Activated naive CD4-positive, alpha-beta T cell treated with anti-CD3 and anti-CD28 coated beads, Interleukin-2, amount 50 U/mL, for 72 hours (primary cell): Measurements from ENCODE around the gene PRKAG1. TPM values are rescaled to one million over a fixed set of nuclear protein-coding genes. Genes with fewer than 3 reads are reported as not detected.

Experiments
- ATAC-seq, 2 donors: fragments of 150-1000 bp; cut with Tn5 transposase; 2 replicates each; pipeline ENCODE4 v1.10.0; 2021; ENCODE audit warnings: mild to moderate bottlenecking in 2 of 2, moderate library complexity in 2 of 2
- DNase-seq, 2 donors: peaks; one replicate each; pipeline ENCODE4 v3.0.0; 2021 to 2022; ENCODE audit warnings: low spot score in 2 of 2
- H3K27ac Mint-ChIP-seq, 2 donors: one replicate each; pipeline ENCODE4 v1.8.0; 2022; ENCODE audit warnings: mild to moderate bottlenecking in 2 of 2, mixed read lengths in 2 of 2
- H3K36me3 Mint-ChIP-seq, 2 donors: one replicate each; pipeline ENCODE4 v1.8.0; 2022; ENCODE audit warnings: mixed read lengths in 2 of 2
- H3K9me3 Mint-ChIP-seq, 2 donors: one replicate each; pipeline ENCODE4 v1.8.0; 2022; ENCODE audit warnings: mixed read lengths in 2 of 2
- total RNA-seq, 2 donors: library from RNA; stranded (reverse); gene quantifications; one replicate each; pipeline ENCODE4 v1.2.3, GENCODE V29; 2022

Gene PRKAG1
- total RNA-seq, 2 donors from 2014 or later: 52.5 to 58.7 TPM

DNA sequence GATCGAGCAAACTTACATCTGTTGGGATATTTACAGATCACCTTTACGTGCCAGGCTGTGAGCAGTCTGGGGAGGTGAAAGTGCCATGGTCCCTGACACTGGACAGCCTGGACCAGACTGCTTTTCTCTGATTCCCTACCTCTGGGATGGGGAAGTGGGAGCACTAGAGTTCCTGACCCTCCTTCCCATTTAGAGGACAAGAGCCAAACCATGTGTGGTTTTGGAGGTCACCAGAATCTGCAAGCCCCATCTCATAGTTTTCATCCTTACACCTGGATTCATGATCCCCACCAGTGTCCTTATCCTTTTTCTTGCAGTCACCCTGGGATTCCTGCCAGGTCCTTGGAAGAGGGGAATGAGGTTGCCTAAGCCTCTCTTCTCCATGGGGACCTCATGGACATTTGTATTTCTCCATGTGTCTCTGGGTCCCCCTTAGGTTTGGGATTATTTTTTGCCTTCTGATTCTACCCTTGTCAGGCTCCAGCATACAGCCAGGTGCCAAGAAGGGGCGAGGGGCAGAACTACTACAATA, 45.6 kb downstream of the PRKAG1 start:
- H3K9me3 Mint-ChIP-seq: no peaks in the 10 kb centered on the region
- no peak for DNase-seq
- ATAC-seq: no peak

DNA sequence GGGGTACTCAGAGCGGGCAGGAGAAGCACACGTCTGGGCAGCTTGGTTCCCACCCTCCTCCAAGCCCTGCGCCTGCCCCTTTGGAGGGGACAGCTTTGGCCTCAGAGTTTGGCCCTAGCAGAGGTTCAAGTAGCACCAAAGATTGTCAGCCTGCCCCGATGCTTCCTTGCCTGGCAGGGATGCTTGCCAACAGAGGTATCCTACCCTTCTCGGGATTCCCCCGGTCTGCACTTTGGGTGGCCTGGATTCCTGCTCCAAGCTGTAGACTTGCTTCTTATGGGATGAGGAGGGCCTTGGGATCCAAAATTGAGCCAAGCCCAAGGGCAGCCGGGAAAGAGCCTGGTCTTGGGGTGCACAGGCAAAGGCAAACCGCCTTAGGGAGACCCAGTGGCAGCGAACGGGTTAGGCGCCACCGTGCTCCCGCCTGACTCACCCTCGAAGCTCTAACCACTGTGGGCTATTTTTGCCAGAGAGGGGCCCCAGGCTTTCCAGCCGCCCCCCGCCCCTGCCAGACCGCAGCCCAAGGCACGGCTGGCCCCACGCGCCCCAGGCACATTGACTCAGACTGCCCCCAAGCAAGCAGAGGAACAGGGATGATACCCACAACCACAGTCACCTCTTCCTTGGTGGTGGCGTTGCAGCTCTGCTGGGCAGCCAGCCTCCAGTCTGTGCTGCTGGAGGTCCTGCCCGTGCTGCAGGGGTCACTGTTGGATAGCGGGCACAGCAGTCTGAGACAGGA, 46.2 kb downstream of the PRKAG1 start:
- Mint-ChIP-seq H3K9me3 (no peaks in the 10 kb centered on the region), H3K36me3 (no peaks in the 10 kb centered on the region), H3K27ac (no peak overlapping the region)
- DNase-seq (peak in 1 of 2 donors; percentile 73), ATAC-seq (peak; percentile 25 to 42)

More for the DNA sequence above, 45.6 kb downstream of the PRKAG1 start:
- Mint-ChIP-seq H3K27ac (no peak overlapping the region), H3K36me3 (no peaks in the 10 kb centered on the region)

DNA sequence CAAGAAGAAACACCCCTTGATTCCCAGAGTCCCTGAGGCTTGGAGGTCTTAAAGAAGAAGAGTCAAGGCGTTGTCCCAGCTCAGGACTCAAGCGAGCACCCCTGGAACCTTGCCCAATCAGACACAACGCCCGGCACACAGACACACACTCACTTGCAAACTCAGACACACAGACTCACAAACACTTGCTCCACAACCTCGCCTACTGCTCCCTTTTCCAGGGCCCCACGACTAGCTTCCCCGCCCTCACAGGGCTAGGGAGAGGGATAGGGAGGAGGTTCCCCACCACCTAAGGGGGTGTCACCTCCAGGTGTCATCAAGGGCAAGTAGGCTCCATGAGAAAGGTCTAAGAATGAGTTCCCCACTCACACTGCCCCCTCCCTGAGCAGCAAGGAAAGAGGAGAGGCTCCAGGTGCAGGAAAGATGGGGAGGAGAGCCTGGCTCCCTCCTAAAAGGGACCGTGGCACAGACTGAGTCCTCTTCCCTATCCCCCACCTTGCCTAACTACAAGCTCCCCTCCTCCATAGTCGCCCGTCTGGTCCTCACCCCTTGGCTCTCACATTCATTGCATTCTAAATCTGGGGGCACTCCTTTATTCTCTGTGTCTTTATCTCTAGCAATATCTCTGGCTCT, 47.8 kb downstream of the PRKAG1 start:
- DNase-seq (no peak), ATAC-seq (no peak)
- Mint-ChIP-seq H3K36me3 (no peaks in the 10 kb centered on the region), H3K9me3 (no peaks in the 10 kb centered on the region), H3K27ac (no peak overlapping the region)

DNA sequence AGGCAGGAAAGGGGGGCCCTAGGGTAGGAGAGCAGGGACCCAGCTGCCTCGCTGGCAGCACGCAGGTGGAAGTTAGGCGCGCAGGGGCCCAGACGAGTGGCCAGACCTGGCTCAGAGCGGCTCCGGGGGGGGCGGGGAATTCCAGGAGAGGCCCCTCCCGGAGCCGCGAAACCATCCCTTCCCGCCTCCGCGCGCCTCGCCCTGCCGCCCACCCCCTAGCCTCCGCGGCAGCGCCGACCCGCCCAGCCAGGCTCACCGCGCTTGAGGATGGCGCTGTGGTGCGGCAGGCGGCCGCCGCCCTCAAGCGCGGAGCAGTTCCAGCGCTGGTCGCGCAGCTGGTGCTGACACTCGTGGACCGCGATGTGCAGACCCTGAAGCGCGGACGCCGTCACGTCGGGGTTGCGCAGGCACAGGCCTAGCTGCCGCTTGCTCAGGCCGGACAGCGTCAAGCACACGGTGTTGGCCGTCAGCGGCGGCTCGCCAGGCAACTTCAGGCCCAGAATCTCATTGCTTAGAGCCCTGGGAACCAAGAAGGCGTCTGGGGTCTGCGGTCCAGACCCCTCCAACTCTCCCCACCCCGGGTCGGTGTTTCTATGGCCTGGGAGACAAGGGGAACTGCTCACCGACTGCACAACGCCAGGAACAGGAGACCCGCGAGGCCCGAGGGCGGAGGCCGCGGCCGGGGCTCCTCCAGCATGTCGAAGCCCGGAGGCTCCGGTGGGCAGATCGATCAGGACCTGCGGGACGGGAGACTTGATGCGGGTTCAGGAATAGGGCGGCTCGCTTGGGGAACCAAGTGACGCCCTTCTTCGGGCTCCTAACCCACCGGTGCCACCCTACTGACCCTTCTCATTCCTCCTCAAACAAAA, 48.5 kb downstream of the PRKAG1 start:
- Mint-ChIP-seq H3K27ac (no peak overlapping the region), H3K9me3 (no peaks in the 10 kb centered on the region), H3K36me3 (no peaks in the 10 kb centered on the region)
- ATAC-seq (peak; percentile 24 to 58), DNase-seq (no peak)

DNA sequence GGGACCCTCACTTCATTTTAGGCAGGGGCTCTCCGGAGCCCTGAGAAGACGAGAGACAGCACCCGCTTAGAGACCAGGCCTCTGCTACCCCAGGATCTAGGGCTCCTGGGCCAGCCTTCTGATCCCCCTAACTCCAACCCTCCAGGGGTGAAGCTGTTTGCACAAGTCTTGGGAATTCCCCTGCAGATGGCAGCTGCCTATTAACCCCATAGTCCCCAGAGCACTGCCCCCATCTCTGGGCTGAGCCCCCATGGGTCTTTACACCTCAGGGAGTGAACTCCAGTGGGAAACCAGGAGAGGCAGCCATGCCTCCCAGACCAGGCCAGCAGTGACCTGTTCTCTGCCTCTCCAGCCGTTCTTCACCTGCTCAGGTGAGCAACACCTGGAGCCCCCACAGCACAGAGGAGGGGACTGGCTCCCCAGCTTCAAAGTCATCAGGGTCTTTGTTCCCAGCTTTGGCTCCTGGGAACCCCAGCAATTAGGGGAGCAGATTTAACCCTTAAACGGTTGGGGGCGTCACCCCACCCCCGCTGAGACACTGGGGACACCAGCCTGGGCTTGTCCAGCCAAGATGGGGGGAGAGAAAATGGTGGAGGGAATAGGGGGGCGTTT, 49.3 kb downstream of the PRKAG1 start:
- ATAC-seq: no peak
- Mint-ChIP-seq H3K9me3 (no peaks in the 10 kb centered on the region), H3K27ac (no peak overlapping the region), H3K36me3 (no peaks in the 10 kb centered on the region)
- DNase-seq: no peak

DNA sequence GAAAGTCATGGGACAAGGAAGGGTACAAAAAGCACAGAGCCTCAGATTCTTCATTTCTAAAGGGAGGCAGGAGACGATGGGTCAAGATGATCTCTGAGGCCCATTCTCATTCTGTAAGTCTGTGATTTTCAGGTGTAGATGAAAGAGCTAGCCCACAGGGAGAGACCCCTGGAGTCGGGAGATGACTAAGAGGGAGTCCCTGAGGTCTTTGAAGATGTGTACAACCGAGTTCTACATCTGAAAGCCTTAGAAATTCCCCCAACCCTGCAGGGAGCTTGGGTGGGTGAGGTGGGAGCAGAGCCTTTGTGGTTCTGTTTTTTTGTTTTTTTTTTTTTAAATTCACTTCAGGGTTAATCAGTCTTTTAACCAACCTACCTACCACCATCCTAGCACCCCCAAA, 50.1 kb downstream of the PRKAG1 start:
- ATAC-seq (no peak), DNase-seq (no peak)
- Mint-ChIP-seq H3K9me3 (no peaks in the 10 kb centered on the region), H3K27ac (no peak overlapping the region), H3K36me3 (no peaks in the 10 kb centered on the region)

DNA sequence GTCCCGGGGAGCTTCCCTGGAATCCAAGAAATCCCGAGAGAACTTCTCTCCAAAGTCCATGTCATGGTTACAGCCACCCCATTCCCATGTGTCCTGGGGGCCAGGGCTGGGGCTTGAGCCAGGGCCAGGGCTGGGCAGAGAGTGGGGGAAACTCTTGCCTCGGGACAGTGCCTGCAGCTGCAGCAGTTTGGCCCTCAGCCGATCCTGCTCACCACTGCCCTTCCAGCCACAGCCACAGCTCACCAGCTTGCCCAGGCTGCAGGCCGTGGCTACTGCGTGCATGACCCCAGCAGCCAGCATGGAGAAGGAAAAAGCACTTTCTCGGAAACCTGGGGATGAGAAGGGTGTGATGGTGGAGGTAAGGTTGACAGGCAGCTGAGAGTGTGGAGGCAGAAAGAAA, 50.6 kb downstream of the PRKAG1 start:
- H3K36me3 Mint-ChIP-seq: no peaks in the 10 kb centered on the region
- H3K9me3 Mint-ChIP-seq: no peaks in the 10 kb centered on the region
- ATAC-seq (no peak), DNase-seq (no peak)
- H3K27ac Mint-ChIP-seq: no peak overlapping the region

DNA sequence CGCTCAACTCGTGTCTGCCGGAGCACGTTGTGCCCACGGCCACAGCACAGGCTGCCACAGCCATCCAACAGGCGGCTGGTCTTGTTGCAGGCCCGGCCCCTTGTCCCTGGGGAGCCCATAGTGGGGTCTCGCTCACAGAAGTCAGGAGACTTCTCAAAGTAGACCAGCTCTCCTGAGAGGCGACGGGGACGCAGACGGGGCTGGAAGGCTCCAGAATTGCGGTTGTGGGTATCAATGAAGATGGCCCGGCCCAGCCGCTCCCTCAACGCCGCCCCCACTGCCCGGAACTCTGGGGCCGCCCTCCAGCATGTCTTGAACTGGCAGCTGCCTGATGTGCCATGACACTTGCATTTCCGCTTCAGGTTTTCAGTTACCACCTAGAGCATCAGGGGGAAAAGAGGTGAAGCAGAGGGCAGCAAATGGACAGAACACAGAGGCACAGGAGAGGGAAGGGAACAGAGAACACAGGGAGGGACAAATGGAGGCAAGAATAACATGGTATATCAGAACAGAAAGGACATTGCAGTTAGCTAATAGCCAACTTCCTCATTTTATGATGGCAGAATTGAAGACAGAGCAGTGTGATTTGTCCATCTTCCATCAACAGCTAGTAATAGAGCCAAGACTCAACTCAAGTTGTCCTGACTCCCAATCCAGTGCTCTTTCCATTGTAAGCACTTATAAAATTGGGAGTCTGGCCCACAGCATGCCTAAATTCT, 52.2 kb downstream of the PRKAG1 start:
- Mint-ChIP-seq H3K9me3 (no peaks in the 10 kb centered on the region), H3K36me3 (no peaks in the 10 kb centered on the region), H3K27ac (no peak overlapping the region)
- DNase-seq: no peak
- no peak for ATAC-seq

DNA sequence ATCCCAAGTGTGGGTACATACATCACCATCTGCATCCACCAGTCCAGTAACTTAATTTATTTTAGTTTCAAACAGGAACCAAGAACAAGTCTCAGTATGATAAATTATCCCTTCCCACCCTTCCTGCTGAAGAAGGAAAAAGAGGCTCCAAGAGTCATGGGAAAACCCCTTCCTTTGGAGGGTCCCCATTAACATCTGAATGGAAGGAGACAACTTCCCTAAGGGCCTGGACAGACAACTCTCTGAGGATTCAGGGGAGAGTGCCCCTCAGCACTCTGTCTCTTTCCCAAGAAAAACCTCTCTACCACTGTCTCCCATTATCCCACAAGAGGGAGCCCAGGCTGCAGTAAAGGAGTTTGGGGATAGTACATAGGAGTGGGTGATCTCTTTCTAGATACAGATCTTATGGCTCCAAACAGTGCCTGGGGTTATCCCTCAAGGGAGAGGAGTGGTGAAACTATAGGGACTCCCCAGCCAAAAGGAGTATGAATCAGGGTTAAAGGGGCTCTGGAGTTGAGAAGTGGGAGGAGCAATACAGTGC, 53.2 kb downstream of the PRKAG1 start:
- Mint-ChIP-seq H3K27ac (no peak overlapping the region), H3K9me3 (no peaks in the 10 kb centered on the region), H3K36me3 (no peaks in the 10 kb centered on the region)
- DNase-seq (no peak), ATAC-seq (peak in 1 of 2 donors; percentile 72)

DNA sequence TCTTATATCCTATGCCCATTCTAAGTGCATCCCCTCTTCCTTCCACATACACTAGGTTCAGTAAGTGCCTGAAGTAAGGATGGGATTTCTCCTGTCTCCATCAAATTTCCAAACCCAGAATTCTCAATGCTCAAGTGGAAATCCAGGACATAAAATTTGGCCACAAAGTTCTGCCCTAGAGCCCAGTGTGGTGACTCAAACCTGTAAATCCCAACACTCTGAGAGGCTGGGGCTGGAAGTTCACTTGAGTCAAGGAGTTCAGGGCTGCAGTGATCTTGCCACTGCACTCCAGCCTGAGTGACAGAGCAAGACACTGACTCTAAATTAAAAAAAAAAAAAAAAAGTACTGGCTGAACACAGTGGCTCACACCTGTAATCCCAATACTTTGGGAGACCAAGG, 56.8 kb downstream of the PRKAG1 start:
- Mint-ChIP-seq H3K9me3 (no peaks in the 10 kb centered on the region), H3K36me3 (peaks cover 0 to 6% of the 10 kb centered on the region in 2 donors), H3K27ac (no peak overlapping the region)
- no peak for DNase-seq
- ATAC-seq: no peak

DNA sequence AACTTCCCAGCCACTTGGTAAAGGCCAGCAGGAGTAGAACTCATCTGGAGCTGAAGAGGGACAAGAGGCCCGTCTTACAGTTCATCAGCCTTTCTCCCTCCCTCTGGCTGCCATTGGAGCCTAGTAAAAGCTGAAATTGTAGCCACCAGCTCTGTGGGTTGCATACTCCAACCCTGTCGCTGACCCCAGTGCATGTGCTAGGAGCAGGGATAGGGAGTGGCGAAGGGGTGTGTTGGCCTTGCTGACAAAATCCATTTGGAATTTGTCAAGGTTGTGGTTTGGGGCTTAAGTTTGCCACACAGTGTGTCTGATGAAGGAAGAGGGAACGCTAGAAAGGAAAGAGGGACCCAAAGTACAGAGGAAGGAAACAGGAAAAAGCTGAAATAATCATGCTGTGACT, 57.2 kb downstream of the PRKAG1 start:
- no peak for ATAC-seq
- Mint-ChIP-seq H3K9me3 (no peaks in the 10 kb centered on the region), H3K36me3 (peaks cover 0 to 11% of the 10 kb centered on the region in 2 donors), H3K27ac (no peak overlapping the region)
- DNase-seq: no peak

DNA sequence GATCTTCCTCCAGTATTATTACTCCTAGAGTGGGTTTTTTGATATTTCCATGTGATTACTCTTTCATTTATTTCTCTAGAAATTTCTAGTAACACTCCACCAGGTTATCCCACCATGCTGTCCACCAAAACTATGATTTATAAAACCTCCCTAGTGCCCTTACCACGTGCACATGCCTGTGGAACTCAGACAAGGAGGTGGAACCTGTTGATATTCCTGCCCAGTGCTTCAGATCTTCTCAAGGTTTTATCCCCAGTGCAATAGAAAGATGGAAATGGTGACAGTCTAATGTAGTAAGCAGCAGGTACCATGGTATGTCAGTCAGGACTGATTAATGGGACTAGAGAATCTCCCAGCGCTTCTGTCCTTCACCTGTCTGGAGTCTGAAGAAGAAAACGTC, 57.7 kb downstream of the PRKAG1 start:
- ATAC-seq (no peak), DNase-seq (no peak)
- Mint-ChIP-seq H3K36me3 (peaks cover 5 to 16% of the 10 kb centered on the region in 2 donors), H3K9me3 (no peaks in the 10 kb centered on the region), H3K27ac (no peak overlapping the region)

DNA sequence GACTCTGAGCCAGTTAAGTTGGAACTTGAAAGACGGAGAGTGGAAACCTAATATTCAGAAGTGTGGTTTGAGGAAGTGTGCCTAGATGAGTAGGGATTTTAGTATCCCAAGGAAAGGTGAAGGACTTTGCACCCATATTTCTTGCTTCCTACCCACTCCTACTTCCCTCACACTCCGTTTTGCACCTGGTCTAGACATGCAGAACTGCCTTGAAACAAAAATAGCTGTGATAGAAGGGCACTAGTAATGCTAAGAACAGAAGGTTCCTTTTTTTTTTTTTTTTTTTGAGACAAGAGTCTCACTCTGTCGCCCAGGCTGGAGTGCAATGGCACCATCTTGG, 60.6 kb downstream of the PRKAG1 start:
- Mint-ChIP-seq H3K36me3 (peaks cover 9 to 29% of the 10 kb centered on the region in 2 donors), H3K9me3 (no peaks in the 10 kb centered on the region), H3K27ac (no peak overlapping the region)
- DNase-seq: no peak
- ATAC-seq: no peak

DNA sequence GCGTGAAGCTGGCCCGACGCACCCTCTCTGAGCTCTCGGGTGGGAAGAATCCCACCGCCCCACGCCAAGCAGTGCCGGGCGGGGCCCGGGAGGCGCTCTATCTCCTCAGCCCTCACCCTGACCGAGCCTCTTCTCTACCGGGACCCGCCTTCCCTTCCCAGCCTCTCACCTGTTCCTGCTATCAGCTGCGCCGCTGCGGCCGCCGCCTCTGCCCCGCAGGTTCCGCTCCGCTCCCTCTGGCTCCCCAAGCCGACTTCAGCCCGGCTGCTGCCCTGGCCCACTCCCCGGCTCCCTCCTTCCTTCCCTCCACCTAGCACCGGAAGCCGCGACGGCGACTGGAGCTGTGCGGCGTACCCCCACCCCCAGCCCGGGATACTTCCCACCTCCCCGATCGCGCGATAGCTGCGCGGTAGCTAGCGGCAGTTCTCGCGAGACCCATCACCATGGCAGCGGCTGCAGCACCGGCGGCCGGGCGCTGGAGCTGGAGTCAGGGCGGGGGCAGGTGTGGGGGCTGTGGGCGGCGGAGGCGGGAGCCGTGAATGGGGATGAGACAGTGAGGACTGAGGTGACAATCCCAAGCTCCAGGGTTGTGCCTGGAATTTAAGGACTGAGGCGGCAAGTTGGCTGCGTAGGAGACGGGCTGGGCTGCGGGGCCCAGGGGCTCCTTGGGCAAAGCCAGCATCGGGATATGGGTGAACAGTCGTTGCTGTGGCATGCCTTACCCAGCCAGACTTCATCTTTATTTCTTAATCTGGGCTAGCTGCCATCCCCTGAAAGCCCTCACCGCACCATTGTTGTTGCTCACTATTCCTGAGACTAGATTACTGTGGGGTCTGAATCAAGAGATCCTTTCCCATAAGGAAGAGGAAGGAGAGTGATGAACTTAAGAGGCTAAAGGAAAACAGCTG, 61.2 kb downstream of the PRKAG1 start, which contains the start of gene ARF3:
Gene ARF3, minus strand, starts transcription at position 347 of the 908 bp plus-strand sequence. CDS start 16,392 bp downstream, outside the sequence.
- ATAC-seq: peak; percentile 98
- H3K27ac Mint-ChIP-seq: peak within 1 kb of the TSS; percentile 91 to 95
- DNase-seq: peak; percentile 91 to 92
- no peaks in the 10 kb centered on the region for H3K9me3 Mint-ChIP-seq
- H3K36me3 Mint-ChIP-seq: peaks cover 9 to 29% of the 10 kb centered on the region in 2 donors
